Chondrocyte (in vitro differentiated cells): ENCODE measurements around the gene OSER1. TPM values are rescaled to one million over a fixed set of nuclear protein-coding genes. Genes with fewer than 3 reads are reported as not detected.
"Not testable (repeated sequence)": the region's sequence is repeated elsewhere in the genome, so short reads cannot be mapped to it uniquely, and the experiment has no call there.

Experiments
- DNase-seq: peaks from one replicate; pipeline ENCODE4 v3.0.0; 2021; ENCODE audit warnings: mixed read lengths, low spot score
- H3K27ac Mint-ChIP-seq: one replicate; pipeline ENCODE4 v1.8.0; 2021; ENCODE audit warnings: mild to moderate bottlenecking, moderate library complexity, mixed read lengths; ENCODE audit not compliant: unreplicated experiment
- H3K27me3 Mint-ChIP-seq: 2 replicates; pipeline ENCODE4 v1.8.0; 2021; ENCODE audit warnings: low read depth, mixed read lengths
- H3K36me3 Mint-ChIP-seq: 2 replicates; pipeline ENCODE4 v1.8.0; 2021; ENCODE audit warnings: low read depth, mixed read lengths
- H3K4me1 Mint-ChIP-seq: 2 replicates; pipeline ENCODE4 v1.8.0; 2021; ENCODE audit warnings: low read depth, mild to moderate bottlenecking, mixed read lengths
- H3K4me3 Mint-ChIP-seq: one replicate; pipeline ENCODE4 v1.8.0; 2021; ENCODE audit warnings: mild to moderate bottlenecking, moderate library complexity, mixed read lengths; ENCODE audit not compliant: unreplicated experiment
- H3K9me3 Mint-ChIP-seq: 2 replicates; pipeline ENCODE4 v1.8.0; 2021; ENCODE audit warnings: low read depth, mixed read lengths
- CTCF ChIP-seq: fragments of 200-600 bp; sonication (generic); IDR thresholded peaks from 2 replicates; pipeline ENCODE4 v1.5.0; 2021; ENCODE audit warnings: antibody characterized with exemption, mild to moderate bottlenecking, moderate library complexity
- total RNA-seq: library from RNA; stranded (reverse); gene quantifications from 3 replicates; pipeline ENCODE4 v1.2.1, GENCODE V29; 2021

OSER1 gene
- total RNA-seq, 1 donor from 2014 or later = 30.3 TPM

- H3K4me1 Mint-ChIP-seq = peaks cover 11% of the 10 kb centered on the region
- DNase-seq = no peak
- H3K27ac Mint-ChIP-seq = no peak overlapping the region
- no peak overlapping the region for H3K4me3 Mint-ChIP-seq
- no peak for TF ChIP-seq CTCF
- H3K9me3 Mint-ChIP-seq = no peaks in the 10 kb centered on the region
- peaks cover 12% of the 10 kb centered on the region for H3K27me3 Mint-ChIP-seq
- no peaks in the 10 kb centered on the region for H3K36me3 Mint-ChIP-seq
These were observed 35.4 kb upstream of the OSER1 start for GRCh38 chr20:44245977-44246376.

- no peak for TF ChIP-seq CTCF
- no peaks in the 10 kb centered on the region for H3K36me3 Mint-ChIP-seq
- peaks cover 2% of the 10 kb centered on the region for H3K27me3 Mint-ChIP-seq
- no peak overlapping the region for H3K27ac Mint-ChIP-seq
- peaks cover 2% of the 10 kb centered on the region for H3K4me1 Mint-ChIP-seq
- no peak for DNase-seq
- peaks cover 7% of the 10 kb centered on the region for H3K9me3 Mint-ChIP-seq
- no peak overlapping the region for H3K4me3 Mint-ChIP-seq
These were observed 31.2 kb upstream of the OSER1 start for GRCh38 chr20:44241796-44242195.

- not testable (repeated sequence) for H3K36me3 Mint-ChIP-seq, H3K4me3 Mint-ChIP-seq, H3K27ac Mint-ChIP-seq, H3K9me3 Mint-ChIP-seq, H3K27me3 Mint-ChIP-seq, H3K4me1 Mint-ChIP-seq, DNase-seq
These were observed 26.3 kb upstream of the OSER1 start for GRCh38 chr20:44236840-44237239.

- Mint-ChIP-seq H3K27me3 (no peaks in the 10 kb centered on the region), H3K36me3 (no peaks in the 10 kb centered on the region), H3K4me3 (no peak overlapping the region), H3K9me3 (peaks cover 9% of the 10 kb centered on the region), H3K27ac (no peak overlapping the region), H3K4me1 (peaks cover 4% of the 10 kb centered on the region)
- TF ChIP-seq CTCF = no peak
- no peak for DNase-seq
These were observed 25.1 kb upstream of the OSER1 start for GRCh38 chr20:44235702-44236101.

GRCh38 chr20:44234566-44235317 is 24.2 kb upstream of the OSER1 start:
- Mint-ChIP-seq H3K9me3 (peaks cover 9% of the 10 kb centered on the region), H3K27ac (no peak overlapping the region), H3K4me3 (no peak overlapping the region), H3K4me1 (peaks cover 4% of the 10 kb centered on the region), H3K27me3 (no peaks in the 10 kb centered on the region), H3K36me3 (no peaks in the 10 kb centered on the region)
- TF ChIP-seq CTCF = no peak
- DNase-seq = no peak

GRCh38 chr20:44233436-44234016 is 23.0 kb upstream of the OSER1 start:
- no peak overlapping the region for H3K27ac Mint-ChIP-seq
- H3K36me3 Mint-ChIP-seq = no peaks in the 10 kb centered on the region
- no peaks in the 10 kb centered on the region for H3K27me3 Mint-ChIP-seq
- H3K4me1 Mint-ChIP-seq = peaks cover 4% of the 10 kb centered on the region
- DNase-seq = no peak
- no peak overlapping the region for H3K4me3 Mint-ChIP-seq
- peaks cover 3% of the 10 kb centered on the region for H3K9me3 Mint-ChIP-seq
- TF ChIP-seq CTCF = no peak

- H3K27ac Mint-ChIP-seq = not testable (repeated sequence)
These were observed 21.9 kb upstream of the OSER1 start for GRCh38 chr20:44232469-44232856.

More at GRCh38 chr20:44232469-44232856, 21.9 kb upstream of the OSER1 start:
- DNase-seq, H3K4me3 Mint-ChIP-seq, H3K27me3 Mint-ChIP-seq, H3K36me3 Mint-ChIP-seq, H3K9me3 Mint-ChIP-seq, H3K4me1 Mint-ChIP-seq: not testable (repeated sequence)
